Stimulated activated CD4-positive, alpha-beta T cell treated with anti-CD3 and anti-CD28 coated beads, Interleukin-1b, Interleukin-23, amount 100 ng/mL, for 48 hours (primary cell): Measurements from ENCODE around the gene SHC2.
A peak's percentile ranks its signal among the peaks of the same experiment; 100 is the strongest.
"Not testable (repeated sequence)": the region's sequence is repeated elsewhere in the genome, so short reads cannot be mapped to it uniquely, and the experiment has no call there.

ENCODE experiments used
- DNase-seq: peaks from one replicate; pipeline ENCODE4 v3.0.0-alpha.2; 2020

SHC2 gene

GRCh38 chr19:492091-492531 is 31.3 kb upstream of the SHC2 start:
- DNase-seq = peak; percentile 55

GRCh38 chr19:491146-491741 is 30.4 kb upstream of the SHC2 start:
- DNase-seq = peak; percentile 52

GRCh38 chr19:489418-490196 is 28.8 kb upstream of the SHC2 start:
- DNase-seq = no peak

- peak; percentile 91 for DNase-seq
These were observed 27.9 kb upstream of the SHC2 start for GRCh38 chr19:488505-489417.

- DNase-seq = no peak
These were observed 24.9 kb upstream of the SHC2 start for GRCh38 chr19:485583-486236.

GRCh38 chr19:485077-485476 is 24.2 kb upstream of the SHC2 start:
- DNase-seq = no peak

GRCh38 chr19:484494-484893 is 23.7 kb upstream of the SHC2 start:
- DNase-seq = no peak

- no peak for DNase-seq
These were observed 22.7 kb upstream of the SHC2 start for GRCh38 chr19:483332-484072.

- no peak for DNase-seq
These were observed 21.6 kb upstream of the SHC2 start for GRCh38 chr19:482186-483041.

- not testable (repeated sequence) for DNase-seq
These were observed 20.3 kb upstream of the SHC2 start for GRCh38 chr19:481100-481499.

GRCh38 chr19:480016-480855 is 19.4 kb upstream of the SHC2 start:
- peak; percentile 56 for DNase-seq

GRCh38 chr19:478976-479375 is 18.1 kb upstream of the SHC2 start:
- no peak for DNase-seq

- DNase-seq = no peak
These were observed 17.5 kb upstream of the SHC2 start for GRCh38 chr19:478236-478903.

GRCh38 chr19:475360-475759 is 14.5 kb upstream of the SHC2 start:
- DNase-seq = no peak

- no peak for DNase-seq
These were observed 13.6 kb upstream of the SHC2 start for GRCh38 chr19:474126-475078.

GRCh38 chr19:472005-472858 is 11.4 kb upstream of the SHC2 start:
- no peak for DNase-seq

- DNase-seq = no peak
These were observed 9.9 kb upstream of the SHC2 start for GRCh38 chr19:470701-471100.

GRCh38 chr19:469833-470232 is 9.0 kb upstream of the SHC2 start:
- DNase-seq = no peak
